Keratinocyte (primary cell): ENCODE data around the gene TUBA4B. TPM values are rescaled to one million over a fixed set of nuclear protein-coding genes. Genes with fewer than 3 reads are reported as not detected.

Source experiments
- DNase-seq: peaks from one replicate; pipeline ENCODE4 v3.0.0-alpha.2; 2011; ENCODE audit warnings: low read depth, missing footprints, low spot score
- FAIRE-seq: peaks from 2 replicates; lab custom pipeline; 2011; peaks lifted over from hg19 to GRCh38; lab: Jason Lieb, UNC
- H2AFZ ChIP-seq: 2 replicates; pipeline ENCODE4 v1.6.0; 2012; ENCODE audit warnings: low read length, control low read depth, inconsistent platforms; ENCODE audit not compliant: control insufficient read depth
- H3K27ac ChIP-seq: 2 replicates; pipeline ENCODE4 v1.5.1; 2011; ENCODE audit warnings: low read length; ENCODE audit not compliant: control insufficient read depth, insufficient read depth
- H3K27me3 ChIP-seq: 3 replicates; pipeline ENCODE4 v1.6.0; 2011; ENCODE audit warnings: low read length; ENCODE audit not compliant: control insufficient read depth, insufficient read depth; ENCODE audit errors: extremely low read depth
- H3K36me3 ChIP-seq, 2 experiments: 2 replicates in 1 of 2; 3 replicates in 1 of 2; pipeline ENCODE4 v1.5.1; 2011; ENCODE audit warnings: low read length in 2 of 2, mild to moderate bottlenecking in 1 of 2; ENCODE audit not compliant: control insufficient read depth in 2 of 2, insufficient read depth in 2 of 2; ENCODE audit errors: extremely low read depth in 1 of 2
- H3K4me1 ChIP-seq: 3 replicates; pipeline ENCODE4 v1.5.1; 2011; ENCODE audit warnings: low read length; ENCODE audit not compliant: control insufficient read depth, insufficient read depth; ENCODE audit errors: extremely low read depth
- H3K4me2 ChIP-seq: 3 replicates; pipeline ENCODE4 v1.6.0; 2011; ENCODE audit warnings: low read depth, low read length; ENCODE audit not compliant: control insufficient read depth, insufficient read depth; ENCODE audit errors: extremely low read depth
- H3K4me3 ChIP-seq, 3 experiments: fragments of 200-600 bp in 1 of 3; sonication (generic) in 1 of 3; 2 replicates in 2 of 3; 3 replicates in 1 of 3; pipeline ENCODE4 v1.5.1; 2011 to 2016; ENCODE audit warnings: low read length in 3 of 3, mild to moderate bottlenecking in 3 of 3, control low read depth in 2 of 3, inconsistent platforms in 1 of 3, low read depth in 1 of 3, mixed read lengths in 1 of 3, mixed run types in 1 of 3, moderate library complexity in 1 of 3; ENCODE audit not compliant: control insufficient read depth in 2 of 3, insufficient read depth in 2 of 3; ENCODE audit errors: extremely low read depth in 1 of 3
- H3K79me2 ChIP-seq: 2 replicates; pipeline ENCODE4 v1.6.0; 2012; ENCODE audit warnings: low read length; ENCODE audit not compliant: control insufficient read depth, insufficient read depth
- H3K9ac ChIP-seq: 3 replicates; pipeline ENCODE4 v1.6.0; 2011; ENCODE audit warnings: low read length; ENCODE audit not compliant: control insufficient read depth, insufficient read depth; ENCODE audit errors: extremely low read depth
- H3K9me1 ChIP-seq: 3 replicates; pipeline ENCODE4 v1.6.0; 2011; ENCODE audit warnings: low read length; ENCODE audit not compliant: control insufficient read depth, insufficient read depth; ENCODE audit errors: extremely low read depth
- H3K9me3 ChIP-seq: 2 replicates; pipeline ENCODE4 v1.5.1; 2012; ENCODE audit warnings: low read depth, low read length; ENCODE audit not compliant: control insufficient read depth
- H4K20me1 ChIP-seq: 3 replicates; pipeline ENCODE4 v1.6.0; 2011; ENCODE audit warnings: low read length; ENCODE audit not compliant: control insufficient read depth, insufficient read depth; ENCODE audit errors: extremely low read depth
- EZH2 ChIP-seq: IDR thresholded peaks from one replicate; pipeline ENCODE4 v1.6.1; 2012; ENCODE audit warnings: inconsistent platforms, mild to moderate bottlenecking, low read length, moderate library complexity
- dilution Hi-C: fragments of 300-500 bp; cut with MboI; formaldehyde crosslinking; loops from one replicate; pipeline ENCODE4 v1.7.0; 2020; ENCODE audit warnings: low sequenced_read_pairs; ENCODE audit not compliant: extremely low pct_ligation_motif_present
- polyA plus RNA-seq, 5 experiments: library from polyadenylated mRNA; depleted of rRNA in 3 of 5; stranded (reverse) in 3 of 5; stranded (forward) in 1 of 5; unstranded in 1 of 5; fragments of >200 nt; gene quantifications; 1 replicate in 1 of 5; 2 replicates in 3 of 5; 3 replicates in 1 of 5; pipeline versions ENCODE4 v1.2.1 to v1.2.3, GENCODE V29; 2011 to 2012; ENCODE audit warnings: missing spikeins in 2 of 5, low read depth in 1 of 5, low replicate concordance in 1 of 5
- TF ChIP-seq, protein P1 (sequence below), 3 experiments: IDR thresholded peaks in 1 of 3; conservative IDR thresholded peaks in 1 of 3; optimal IDR thresholded peaks in 1 of 3; 2 replicates in 2 of 3; 3 replicates in 1 of 3; pipeline versions ENCODE3 to v1.5.1; 2011; ENCODE audit warnings: low read length in 3 of 3, mild to moderate bottlenecking in 3 of 3, moderate library complexity in 2 of 3, control low read depth in 1 of 3, inconsistent platforms in 1 of 3; ENCODE audit not compliant: insufficient read depth in 2 of 3; ENCODE audit errors: extremely low read depth in 1 of 3

The TUBA4B gene
- polyA plus RNA-seq, 1 donor (not counting 4 experiments of a cell fraction or from before 2014, with no cell fraction given): not detected

- Histone ChIP-seq H3K27ac (peak overlapping the region; percentile 65), H3K79me2 (no peaks in the 10 kb centered on the region), H3K9ac (peak overlapping the region; percentile 69), H3K9me1 (no peaks in the 10 kb centered on the region), H4K20me1 (no peaks in the 10 kb centered on the region), H3K27me3 (no peaks in the 10 kb centered on the region), H2AFZ (peak overlapping the region; percentile 64), H3K9me3 (no peaks in the 10 kb centered on the region), H3K4me2 (peak overlapping the region; percentile 76), H3K36me3 (peaks cover 23 to 27% of the 10 kb centered on the region in 2 experiments), H3K4me1 (peaks cover 39% of the 10 kb centered on the region), H3K4me3 (peak overlapping the region in 2 of 3 experiments; percentile 30 to 52)
- FAIRE-seq: no peak
- dilution Hi-C loops: no loop called here
- DNase-seq: no peak
- TF ChIP-seq, protein P1, sequence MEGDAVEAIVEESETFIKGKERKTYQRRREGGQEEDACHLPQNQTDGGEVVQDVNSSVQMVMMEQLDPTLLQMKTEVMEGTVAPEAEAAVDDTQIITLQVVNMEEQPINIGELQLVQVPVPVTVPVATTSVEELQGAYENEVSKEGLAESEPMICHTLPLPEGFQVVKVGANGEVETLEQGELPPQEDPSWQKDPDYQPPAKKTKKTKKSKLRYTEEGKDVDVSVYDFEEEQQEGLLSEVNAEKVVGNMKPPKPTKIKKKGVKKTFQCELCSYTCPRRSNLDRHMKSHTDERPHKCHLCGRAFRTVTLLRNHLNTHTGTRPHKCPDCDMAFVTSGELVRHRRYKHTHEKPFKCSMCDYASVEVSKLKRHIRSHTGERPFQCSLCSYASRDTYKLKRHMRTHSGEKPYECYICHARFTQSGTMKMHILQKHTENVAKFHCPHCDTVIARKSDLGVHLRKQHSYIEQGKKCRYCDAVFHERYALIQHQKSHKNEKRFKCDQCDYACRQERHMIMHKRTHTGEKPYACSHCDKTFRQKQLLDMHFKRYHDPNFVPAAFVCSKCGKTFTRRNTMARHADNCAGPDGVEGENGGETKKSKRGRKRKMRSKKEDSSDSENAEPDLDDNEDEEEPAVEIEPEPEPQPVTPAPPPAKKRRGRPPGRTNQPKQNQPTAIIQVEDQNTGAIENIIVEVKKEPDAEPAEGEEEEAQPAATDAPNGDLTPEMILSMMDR (optimal IDR thresholded peaks at IDR 0.05 in 1 of 3, IDR thresholded peaks at IDR 0.05 in 1 of 3, conservative IDR thresholded peaks at IDR 0.05 in 1 of 3; ENCODE audit: extremely low read depth in 1 of 3, insufficient read depth in 2 of 3, low read length in 3 of 3): no peak
- TF ChIP-seq EZH2: no peak
Observed at GRCh38 chr2:219285373-219285735, 32.3 kb downstream of the TUBA4B start.

DNA sequence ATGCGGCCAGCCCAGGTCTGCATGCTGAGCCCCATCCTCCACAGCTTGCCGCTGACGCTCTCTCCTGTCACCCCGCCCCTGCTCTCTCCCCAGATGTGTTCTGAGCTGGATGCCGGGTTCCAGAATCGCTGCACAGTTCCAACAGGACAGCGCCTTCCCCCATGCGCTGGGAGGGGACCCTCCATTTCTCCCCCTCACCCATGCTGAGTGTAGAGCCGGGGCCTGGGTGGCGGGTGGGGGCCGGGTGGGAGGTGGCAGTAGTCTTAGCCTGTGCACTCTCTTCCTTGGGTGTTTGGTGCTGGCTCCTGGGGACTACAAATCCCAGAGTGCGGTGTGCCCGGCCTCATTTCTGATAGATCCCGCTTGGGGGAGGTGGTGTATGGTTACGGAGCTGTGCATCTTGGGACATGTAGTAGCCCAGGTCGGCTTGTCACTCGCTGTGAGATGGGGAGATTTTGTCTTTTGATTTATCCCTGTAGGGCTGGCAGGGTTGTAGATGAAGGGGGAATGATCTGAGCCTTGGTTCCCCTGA lies 32.9 kb downstream of the TUBA4B start:
- H3K27ac ChIP-seq: peak overlapping the region; percentile 72
- no peaks in the 10 kb centered on the region for H3K79me2 ChIP-seq
- H3K9ac ChIP-seq: peak overlapping the region; percentile 69
- H3K4me1 ChIP-seq: peaks cover 36% of the 10 kb centered on the region
- peak overlapping the region in 2 of 3 experiments; percentile 30 to 52 for H3K4me3 ChIP-seq
- H2AFZ ChIP-seq: peak overlapping the region; percentile 74
- peaks cover 20 to 24% of the 10 kb centered on the region in 2 experiments for H3K36me3 ChIP-seq
- H3K9me1 ChIP-seq: no peaks in the 10 kb centered on the region
- H4K20me1 ChIP-seq: no peaks in the 10 kb centered on the region
- dilution Hi-C loops: no loop called here
- peak; percentile 89 for FAIRE-seq
- TF ChIP-seq, protein P1 (optimal IDR thresholded peaks at IDR 0.05 in 1 of 3, IDR thresholded peaks at IDR 0.05 in 1 of 3, conservative IDR thresholded peaks at IDR 0.05 in 1 of 3; ENCODE audit: extremely low read depth in 1 of 3, insufficient read depth in 2 of 3, low read length in 3 of 3): no peak
- TF ChIP-seq EZH2: no peak
- peak overlapping the region; percentile 80 for H3K4me2 ChIP-seq
- DNase-seq: no peak
- H3K9me3 ChIP-seq: no peaks in the 10 kb centered on the region
- no peaks in the 10 kb centered on the region for H3K27me3 ChIP-seq
